Endothelial cell of umbilical vein (primary cell): ENCODE results near the gene FAM131B. TPM values are rescaled to one million over a fixed set of nuclear protein-coding genes. Genes with fewer than 3 reads are reported as not detected.

Experiments used
- BruUV-seq: library from RNA; stranded (reverse); fragments of 400-500 nt; replicated peaks from 2 replicates; lab custom pipeline; 2021; lab: Mats Ljungman, UMichigan
- CTCF ChIA-PET: fragments of 300-600, 350-600 bp; sonication (Branson Sonifier 250); formaldehyde crosslinking; loops from one replicate; lab custom pipeline; 2021; ENCODE audit warnings: antibody characterized with exemption, inconsistent platforms; lab: Charles Lee
- POLR2A ChIA-PET: fragments of 300-600, 350-600 bp; sonication (Branson Sonifier 250); formaldehyde crosslinking; loops from one replicate; lab custom pipeline; 2021; ENCODE audit warnings: antibody characterized with exemption, inconsistent platforms; lab: Charles Lee
- DNase-seq: peaks from one replicate; pipeline ENCODE4 v3.0.0-alpha.2; 2011; ENCODE audit warnings: low read depth, low spot score
- FAIRE-seq: peaks from 2 replicates; lab custom pipeline; 2011; peaks lifted over from hg19 to GRCh38; lab: Jason Lieb, UNC
- H2AFZ ChIP-seq: 2 replicates; pipeline ENCODE4 v1.6.0; 2012; ENCODE audit warnings: low read depth, low read length, control low read depth, inconsistent platforms
- H3K27ac ChIP-seq: 2 replicates; pipeline ENCODE4 v1.5.1; 2011; ENCODE audit warnings: low read depth, mild to moderate bottlenecking, control low read depth, low read length, moderate library complexity; ENCODE audit not compliant: insufficient read depth
- H3K27me3 ChIP-seq, 2 experiments: 2 replicates each; pipeline versions ENCODE4 v1.6.0 to v1.6.1; 2011; ENCODE audit warnings: low read length in 2 of 2, mixed read lengths in 1 of 2; ENCODE audit not compliant: control insufficient read depth in 2 of 2, insufficient read depth in 2 of 2
- H3K36me3 ChIP-seq, 2 experiments: 2 replicates in 1 of 2; 3 replicates in 1 of 2; pipeline ENCODE4 v1.5.1; 2011; ENCODE audit warnings: low read length in 2 of 2, mild to moderate bottlenecking in 1 of 2, moderate library complexity in 1 of 2; ENCODE audit not compliant: control insufficient read depth in 2 of 2, insufficient read depth in 2 of 2; ENCODE audit errors: extremely low read depth in 1 of 2
- H3K4me1 ChIP-seq: 3 replicates; pipeline ENCODE4 v1.5.1; 2011; ENCODE audit warnings: mild to moderate bottlenecking, low read length; ENCODE audit not compliant: control insufficient read depth, insufficient read depth; ENCODE audit errors: extremely low read depth
- H3K4me2 ChIP-seq: 2 replicates; pipeline ENCODE4 v1.6.1; 2011; ENCODE audit warnings: low read length, control low read depth, mixed read lengths; ENCODE audit not compliant: insufficient read depth
- H3K4me3 ChIP-seq, 3 experiments: fragments of 200-600 bp in 1 of 3; sonication (generic), shearing (Covaris generic) in 1 of 3; replicated peaks in 1 of 3; 2 replicates each; pipeline ENCODE4 v1.5.1; 2011 to 2016; ENCODE audit warnings: control low read depth in 3 of 3, low read length in 3 of 3, mild to moderate bottlenecking in 2 of 3, inconsistent platforms in 1 of 3, low read depth in 1 of 3, moderate library complexity in 1 of 3; ENCODE audit not compliant: insufficient read depth in 1 of 3
- H3K79me2 ChIP-seq: 2 replicates; pipeline ENCODE4 v1.6.0; 2012; ENCODE audit warnings: low read length, inconsistent platforms; ENCODE audit not compliant: control insufficient read depth, insufficient read depth
- H3K9ac ChIP-seq: replicated peaks from 2 replicates; pipeline ENCODE3; 2011; ENCODE audit warnings: low read length, control low read depth; ENCODE audit not compliant: insufficient read depth; ENCODE audit errors: extremely low read depth
- H3K9me1 ChIP-seq: replicated peaks from 3 replicates; pipeline ENCODE4 v1.6.0; 2011; ENCODE audit warnings: mild to moderate bottlenecking, low read length; ENCODE audit not compliant: control insufficient read depth, insufficient read depth; ENCODE audit errors: extremely low read depth
- H3K9me3 ChIP-seq: replicated peaks from 2 replicates; pipeline ENCODE4 v1.5.1; 2012; ENCODE audit warnings: low read length, inconsistent platforms; ENCODE audit not compliant: control insufficient read depth, insufficient read depth
- H4K20me1 ChIP-seq: replicated peaks from 2 replicates; pipeline ENCODE3; 2011; ENCODE audit warnings: mild to moderate bottlenecking, low read length; ENCODE audit not compliant: control insufficient read depth, insufficient read depth; ENCODE audit errors: extremely low read depth
- EZH2 ChIP-seq: IDR thresholded peaks from 2 replicates; pipeline ENCODE4 v1.6.1; 2012; ENCODE audit warnings: borderline replicate concordance, low read depth, mild to moderate bottlenecking, moderate library complexity, low read length, inconsistent platforms; ENCODE audit not compliant: severe bottlenecking
- FOS ChIP-seq: IDR thresholded peaks from 2 replicates; pipeline ENCODE4 v1.6.1; 2011; ENCODE audit warnings: mild to moderate bottlenecking, low read length, moderate library complexity, borderline replicate concordance; ENCODE audit not compliant: insufficient read depth
- GATA2 ChIP-seq: IDR thresholded peaks from 2 replicates; pipeline ENCODE4 v1.7.0; 2011; ENCODE audit warnings: low read depth, mild to moderate bottlenecking, moderate library complexity, mixed read lengths, low read length; ENCODE audit not compliant: insufficient read length, insufficient read depth
- JUN ChIP-seq: IDR thresholded peaks from 2 replicates; pipeline ENCODE4 v1.6.1; 2011; ENCODE audit warnings: borderline replicate concordance, low read depth; ENCODE audit not compliant: insufficient read length, insufficient read depth
- MYC ChIP-seq: IDR thresholded peaks from one replicate; pipeline ENCODE4 v1.6.1; 2011; ENCODE audit warnings: mild to moderate bottlenecking, low read depth, low read length
- POLR2A ChIP-seq: IDR thresholded peaks from 2 replicates; pipeline ENCODE4 v1.6.1; 2012; ENCODE audit warnings: low read depth, mild to moderate bottlenecking, control low read depth, low read length
- POLR2AphosphoS5 ChIP-seq: IDR thresholded peaks from 2 replicates; pipeline ENCODE4 v1.6.1; 2012; ENCODE audit warnings: low read depth, mild to moderate bottlenecking, control low read depth, low read length, moderate library complexity; ENCODE audit not compliant: insufficient read depth
- dilution Hi-C: fragments of 300-500 bp; cut with MboI; formaldehyde crosslinking; loops from one replicate; pipeline ENCODE4 v1.15.0; 2019; ENCODE audit warnings: low sequenced_read_pairs; ENCODE audit not compliant: extremely low pct_ligation_motif_present
- intact Hi-C: fragments of 100-400 bp; cut with micrococcal nuclease; formaldehyde crosslinking; loops from one replicate; pipeline ENCODE4 v1.10.0; 2022
- polyA plus RNA-seq, 4 experiments: library from polyadenylated mRNA; depleted of rRNA in 3 of 4; stranded (reverse) in 3 of 4; unstranded in 1 of 4; fragments of >200 nt; gene quantifications; 2 replicates each; pipeline versions ENCODE4 v1.2.1 to v1.2.3, GENCODE V29; 2011 to 2012; ENCODE audit warnings: missing spikeins in 1 of 4
- total RNA-seq: library from RNA; stranded (reverse); gene quantifications from 2 replicates; pipeline ENCODE4 v1.2.3, GENCODE V29; 2021
- TF ChIP-seq, protein P1 (sequence below): IDR thresholded peaks from 2 replicates; pipeline ENCODE4 v1.6.1; 2011; ENCODE audit not compliant: insufficient read depth, insufficient read length
- TF ChIP-seq, protein P2 (sequence below), 2 donors: IDR thresholded peaks; 1 replicate in 1 of 2; 2 replicates in 1 of 2; pipeline ENCODE4 v1.5.1; 2011; ENCODE audit warnings: low read length in 2 of 2, mild to moderate bottlenecking in 2 of 2, moderate library complexity in 2 of 2, control low read depth in 1 of 2, inconsistent platforms in 1 of 2, low read depth in 1 of 2; ENCODE audit not compliant: insufficient read depth in 1 of 2; ENCODE audit errors: extremely low read depth in 1 of 2

FAM131B gene
- total and polyA plus RNA-seq, 2 donors (not counting 3 experiments of a cell fraction or from before 2014, with no cell fraction given): 1.6 to 1.8 TPM

DNA sequence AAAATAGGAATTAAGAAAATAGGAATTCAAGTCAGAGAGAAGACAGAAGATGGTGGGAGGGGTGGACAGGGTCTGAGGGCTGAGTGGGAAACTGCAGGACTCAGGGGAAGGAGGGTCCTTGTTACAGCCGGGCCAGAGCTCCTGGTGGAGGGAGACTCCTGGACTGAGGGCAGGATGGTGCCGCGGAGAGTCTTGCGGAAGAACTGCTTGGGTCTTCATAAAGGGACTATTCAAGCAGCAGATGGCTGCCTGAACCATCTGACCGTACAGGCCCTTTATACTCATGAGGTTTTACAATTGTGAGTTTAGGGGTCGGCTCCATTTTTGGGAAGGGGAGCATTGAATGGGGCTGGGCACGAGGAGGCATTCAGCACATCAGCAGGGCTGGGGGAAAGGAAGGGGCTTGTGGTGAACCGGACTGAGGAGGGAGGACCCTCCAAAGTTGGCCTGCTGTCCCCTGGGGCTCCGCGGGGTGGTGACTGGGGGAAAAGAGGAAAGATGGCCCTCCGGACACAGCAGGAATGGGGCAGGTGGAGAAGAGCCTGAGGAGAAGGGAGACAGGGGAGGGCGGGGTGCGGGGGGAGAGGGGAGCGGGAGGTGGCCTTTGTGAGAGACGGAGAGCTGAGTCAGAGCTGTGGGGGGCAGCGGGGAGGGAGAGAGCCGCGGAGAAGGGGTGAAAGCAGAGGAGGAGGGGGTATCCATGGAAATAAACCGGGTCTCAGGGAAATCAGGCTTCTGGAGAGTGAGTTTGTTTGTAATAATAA, 1.5 kb downstream of the FAM131B start:
- Histone ChIP-seq H3K4me2 (no peak overlapping the region), H3K4me1 (no peaks in the 10 kb centered on the region), H3K9me1 (no peaks in the 10 kb centered on the region), H3K4me3 (no peak overlapping the region), H4K20me1 (no peaks in the 10 kb centered on the region), H3K27me3 (peaks cover 26 to 41% of the 10 kb centered on the region in 2 experiments), H3K27ac (no peak overlapping the region), H3K36me3 (no peaks in the 10 kb centered on the region), H3K79me2 (no peaks in the 10 kb centered on the region), H3K9ac (no peak overlapping the region), H2AFZ (no peak overlapping the region), H3K9me3 (no peaks in the 10 kb centered on the region)
- dilution Hi-C loops: no loop called here
- no peak for DNase-seq
- CTCF ChIA-PET: interaction anchor here (0.9 to 3.1 kb wide), 4 partner anchors 8 to 121 kb away, joined by 3 to 12 read pairs (median 6); no protein-coding TSS in a partner anchor
- TF ChIP-seq FOS (no peak), JUN (no peak), POLR2AphosphoS5 (no peak), MYC (no peak), GATA2 (no peak), EZH2 (no peak), POLR2A (no peak)
- TF ChIP-seq, protein P1, sequence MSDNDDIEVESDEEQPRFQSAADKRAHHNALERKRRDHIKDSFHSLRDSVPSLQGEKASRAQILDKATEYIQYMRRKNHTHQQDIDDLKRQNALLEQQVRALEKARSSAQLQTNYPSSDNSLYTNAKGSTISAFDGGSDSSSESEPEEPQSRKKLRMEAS: no peak
- TF ChIP-seq, protein P2, sequence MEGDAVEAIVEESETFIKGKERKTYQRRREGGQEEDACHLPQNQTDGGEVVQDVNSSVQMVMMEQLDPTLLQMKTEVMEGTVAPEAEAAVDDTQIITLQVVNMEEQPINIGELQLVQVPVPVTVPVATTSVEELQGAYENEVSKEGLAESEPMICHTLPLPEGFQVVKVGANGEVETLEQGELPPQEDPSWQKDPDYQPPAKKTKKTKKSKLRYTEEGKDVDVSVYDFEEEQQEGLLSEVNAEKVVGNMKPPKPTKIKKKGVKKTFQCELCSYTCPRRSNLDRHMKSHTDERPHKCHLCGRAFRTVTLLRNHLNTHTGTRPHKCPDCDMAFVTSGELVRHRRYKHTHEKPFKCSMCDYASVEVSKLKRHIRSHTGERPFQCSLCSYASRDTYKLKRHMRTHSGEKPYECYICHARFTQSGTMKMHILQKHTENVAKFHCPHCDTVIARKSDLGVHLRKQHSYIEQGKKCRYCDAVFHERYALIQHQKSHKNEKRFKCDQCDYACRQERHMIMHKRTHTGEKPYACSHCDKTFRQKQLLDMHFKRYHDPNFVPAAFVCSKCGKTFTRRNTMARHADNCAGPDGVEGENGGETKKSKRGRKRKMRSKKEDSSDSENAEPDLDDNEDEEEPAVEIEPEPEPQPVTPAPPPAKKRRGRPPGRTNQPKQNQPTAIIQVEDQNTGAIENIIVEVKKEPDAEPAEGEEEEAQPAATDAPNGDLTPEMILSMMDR (IDR thresholded peaks at IDR 0.05; ENCODE audit: extremely low read depth in 1 of 2, insufficient read depth in 1 of 2, low read depth in 1 of 2, low read length in 2 of 2): no peak
- no peak for FAIRE-seq
- intact Hi-C loops: loop anchor here (5.0 kb wide), 1 partner anchor 54 kb away; no protein-coding TSS in a partner anchor
- no TSS peak for BruUV-seq
- POLR2A ChIA-PET: no interaction called here
